ENCODE measurements around the gene RANBP3L.

- TF ChIP-seq FOXM1 (IDR thresholded peaks at IDR 0.05; ENCODE audit: low read depth) (no peak), REST (IDR thresholded peaks at IDR 0.05; ENCODE audit: low read depth, low read length) (no peak), CTCF (IDR thresholded peaks at IDR 0.05) (no peak), NRF1 (IDR thresholded peaks at IDR 0.05; ENCODE audit: low read depth, low read length) (no peak), GATA2 (CRISPR knock-in tag; IDR thresholded peaks at IDR 0.05) (no peak), MXI1 (IDR thresholded peaks at IDR 0.05; ENCODE audit: low read depth, low read length) (no peak), ZBTB33 (IDR thresholded peaks at IDR 0.05; ENCODE audit: borderline replicate concordance, low read depth) (no peak), EZH2phosphoT487 (IDR thresholded peaks at IDR 0.05; ENCODE audit: borderline replicate concordance, low read depth) (no peak), USF2 (IDR thresholded peaks at IDR 0.05; ENCODE audit: borderline replicate concordance, low read depth, low read length) (no peak), CHD2 (IDR thresholded peaks at IDR 0.05; ENCODE audit: low read length, partially characterized antibody) (no peak), NFIC (IDR thresholded peaks at IDR 0.05; ENCODE audit: borderline replicate concordance) (no peak), POLR2AphosphoS5 (IDR thresholded peaks at IDR 0.05; ENCODE audit: low read depth, low read length) (no peak), TAF1 (IDR thresholded peaks at IDR 0.05; ENCODE audit: borderline replicate concordance, low read depth, low read length) (no peak), SIN3A (IDR thresholded peaks at IDR 0.05; ENCODE audit: borderline replicate concordance, low read depth, low read length) (no peak)
Observed at GRCh38 chr5:36244076-36244475, 57.6 kb downstream of the RANBP3L start.
